ENCODE results near the gene KSR2. TPM values are rescaled to one million over a fixed set of nuclear protein-coding genes. Genes with fewer than 3 reads are reported as not detected.

Gene KSR2
- total RNA-seq, 4 donors from 2014 or later, result under 0.01 to 0.08 (median under 0.01) TPM; not detected in 1

GRCh38 chr12:117688446-117688845 lies 280.3 kb downstream of the KSR2 start:
- 82% methylated on average over 5 of the region's 5 CpGs; no CpG with 5 or more reads in 1 of the 2 donors for WGBS, 2 donors (ENCODE audit: low coverage in 1 of 2)
- no peak for ATAC-seq

DNA sequence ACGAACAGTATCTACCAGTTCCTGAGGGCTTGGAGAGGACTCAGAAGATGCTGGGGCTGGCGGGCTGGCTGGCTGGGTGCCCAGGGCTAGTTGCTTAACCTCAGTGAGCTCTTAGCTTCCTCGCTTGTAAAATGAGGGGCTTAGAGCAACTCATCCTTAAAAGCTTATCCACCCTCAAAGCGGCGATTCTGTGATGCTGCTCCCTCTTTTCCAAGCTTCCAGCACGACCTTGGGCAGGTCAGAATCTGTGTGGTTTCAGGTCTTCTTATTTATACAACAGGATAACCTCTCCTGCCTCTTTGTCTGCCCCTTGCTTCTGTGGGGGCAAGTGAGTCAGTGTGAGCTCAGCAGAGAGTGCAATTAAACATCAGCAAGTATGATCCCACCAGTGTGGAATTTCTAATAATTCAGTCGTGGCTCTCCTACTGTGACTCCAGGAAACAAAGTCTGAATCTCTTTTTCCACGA lies 281.8 kb downstream of the KSR2 start:
- 19 to 24% methylated on average over 6 to 8 of the region's 8 CpGs for WGBS, 2 donors (ENCODE audit: low coverage in 1 of 2)

More at GRCh38 chr12:117688446-117688845, 280.3 kb downstream of the KSR2 start:
- Histone ChIP-seq H3K9me3 (peaks cover 0 to 8% (median 0%) of the 10 kb centered on the region in 3 donors), H3K27ac (no peak overlapping the region), H3K27me3 (peaks cover 25% of the 10 kb centered on the region), H3K4me3 (no peak overlapping the region), H3K36me3 (no peaks in the 10 kb centered on the region), H3K4me1 (no peaks in the 10 kb centered on the region)
- TF ChIP-seq POLR2A (IDR thresholded peaks at IDR 0.05), result no peak

DNA sequence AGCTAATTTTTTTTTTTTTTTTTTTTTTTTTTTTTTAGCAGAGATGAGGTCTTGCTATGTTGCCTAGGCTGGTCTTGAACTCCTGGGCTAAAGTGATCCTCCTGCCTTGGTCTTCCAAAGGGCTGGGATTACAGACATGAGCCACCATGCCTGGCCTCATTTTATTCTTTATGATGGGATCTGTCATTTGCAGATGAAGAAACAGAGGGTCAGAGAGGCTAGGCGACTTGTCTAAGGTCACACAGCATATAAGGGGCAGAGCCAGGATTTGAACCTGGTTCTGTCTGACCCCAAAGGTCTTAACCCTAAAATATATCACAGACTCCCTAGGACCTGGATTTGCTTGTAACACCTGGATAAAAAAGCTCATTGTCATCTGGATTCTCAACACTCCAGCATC lies 282.6 kb downstream of the KSR2 start:
- Histone ChIP-seq H3K4me3 (no peak overlapping the region), H3K27me3 (peaks cover 25% of the 10 kb centered on the region), H3K36me3 (no peaks in the 10 kb centered on the region), H3K9me3 (no peaks in the 10 kb centered on the region), H3K4me1 (no peaks in the 10 kb centered on the region), H3K27ac (no peak overlapping the region)
- no peak for TF ChIP-seq EP300 (IDR thresholded peaks at IDR 0.05)
- TF ChIP-seq POLR2AphosphoS5 (IDR thresholded peaks at IDR 0.05), result no peak
- TF ChIP-seq, protein P1, sequence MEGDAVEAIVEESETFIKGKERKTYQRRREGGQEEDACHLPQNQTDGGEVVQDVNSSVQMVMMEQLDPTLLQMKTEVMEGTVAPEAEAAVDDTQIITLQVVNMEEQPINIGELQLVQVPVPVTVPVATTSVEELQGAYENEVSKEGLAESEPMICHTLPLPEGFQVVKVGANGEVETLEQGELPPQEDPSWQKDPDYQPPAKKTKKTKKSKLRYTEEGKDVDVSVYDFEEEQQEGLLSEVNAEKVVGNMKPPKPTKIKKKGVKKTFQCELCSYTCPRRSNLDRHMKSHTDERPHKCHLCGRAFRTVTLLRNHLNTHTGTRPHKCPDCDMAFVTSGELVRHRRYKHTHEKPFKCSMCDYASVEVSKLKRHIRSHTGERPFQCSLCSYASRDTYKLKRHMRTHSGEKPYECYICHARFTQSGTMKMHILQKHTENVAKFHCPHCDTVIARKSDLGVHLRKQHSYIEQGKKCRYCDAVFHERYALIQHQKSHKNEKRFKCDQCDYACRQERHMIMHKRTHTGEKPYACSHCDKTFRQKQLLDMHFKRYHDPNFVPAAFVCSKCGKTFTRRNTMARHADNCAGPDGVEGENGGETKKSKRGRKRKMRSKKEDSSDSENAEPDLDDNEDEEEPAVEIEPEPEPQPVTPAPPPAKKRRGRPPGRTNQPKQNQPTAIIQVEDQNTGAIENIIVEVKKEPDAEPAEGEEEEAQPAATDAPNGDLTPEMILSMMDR (IDR thresholded peaks at IDR 0.05), result no peak
- no peak for TF ChIP-seq POLR2A (IDR thresholded peaks at IDR 0.05)
- 50 to 60% methylated on average over 1 of the region's 1 CpG for whole genome bisulfite sequencing, 2 donors (ENCODE audit: low coverage in 1 of 2)
- no peak for ATAC-seq

More for the DNA sequence above, 281.8 kb downstream of the KSR2 start:
- Histone ChIP-seq H3K9me3 (no peaks in the 10 kb centered on the region), H3K27me3 (peaks cover 25% of the 10 kb centered on the region), H3K4me1 (no peaks in the 10 kb centered on the region), H3K27ac (no peak overlapping the region), H3K4me3 (no peak overlapping the region), H3K36me3 (no peaks in the 10 kb centered on the region)
- no peak for TF ChIP-seq EP300 (IDR thresholded peaks at IDR 0.05)
- no peak for TF ChIP-seq POLR2A (IDR thresholded peaks at IDR 0.05)
- TF ChIP-seq POLR2AphosphoS5 (IDR thresholded peaks at IDR 0.05), result no peak
- TF ChIP-seq, protein P1 (IDR thresholded peaks at IDR 0.05), result no peak
- peak; percentile 49 for ATAC-seq

DNA sequence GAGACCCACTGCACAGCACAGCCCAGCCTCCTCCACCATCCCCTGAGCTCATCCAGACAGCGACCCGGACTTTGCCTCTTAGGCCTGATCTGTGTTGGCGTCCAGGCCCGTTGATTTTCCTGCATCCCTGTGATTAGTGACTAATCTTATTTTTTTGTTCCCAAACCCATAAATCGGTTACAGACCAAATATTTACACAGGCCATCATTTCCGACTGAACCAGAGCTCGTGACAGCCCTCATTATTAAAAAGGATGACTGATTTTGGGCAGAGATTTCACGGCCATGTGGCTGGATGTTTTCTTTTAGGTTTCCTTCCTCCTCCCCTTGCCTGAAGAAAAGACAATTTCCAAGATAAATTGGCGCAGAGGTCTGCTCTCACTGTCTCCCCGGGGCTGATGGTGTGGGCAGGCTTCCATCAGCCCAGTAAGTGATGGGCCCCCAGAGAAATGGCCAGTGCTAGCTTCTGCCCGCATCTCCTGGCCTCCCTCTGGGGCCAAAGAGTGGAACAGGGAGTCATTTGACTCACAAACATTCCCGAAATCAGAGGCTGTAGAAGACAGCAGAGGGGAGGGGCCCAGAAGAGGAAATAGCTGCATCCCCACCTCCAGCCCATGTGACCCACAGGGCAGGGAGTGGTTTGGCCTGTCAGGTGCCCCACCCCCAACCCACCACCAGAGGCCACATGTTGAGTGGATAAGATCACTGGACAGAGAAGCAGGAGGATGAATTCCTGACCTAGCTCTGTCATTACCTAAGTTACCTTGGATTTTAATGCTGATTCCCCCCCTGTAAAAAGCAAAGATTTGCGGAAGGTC lies 283.5 kb downstream of the KSR2 start:
- H3K27ac ChIP-seq, result peak overlapping the region in 2 of 4 donors; percentile 53 to 58
- ATAC-seq, result peak; percentile 89
- WGBS, 2 donors (ENCODE audit: low coverage in 1 of 2), result 16 to 100% methylated on average over 1 to 10 of the region's 13 CpGs

GRCh38 chr12:117684471-117684870 lies 284.3 kb downstream of the KSR2 start:
- no peaks in the 10 kb centered on the region for H3K9me3 ChIP-seq
- WGBS, 2 donors (ENCODE audit: low coverage in 1 of 2), result 89 to 93% methylated on average over 5 to 6 of the region's 6 CpGs
- H3K27ac ChIP-seq, result peak overlapping the region in 2 of 4 donors; percentile 53 to 58
- ATAC-seq, result no peak
- TF ChIP-seq POLR2AphosphoS5 (IDR thresholded peaks at IDR 0.05), result no peak
- TF ChIP-seq, protein P1 (IDR thresholded peaks at IDR 0.05), result no peak
- no peak for TF ChIP-seq EP300 (IDR thresholded peaks at IDR 0.05)
- no peak for TF ChIP-seq POLR2A (IDR thresholded peaks at IDR 0.05)
- no peaks in the 10 kb centered on the region for H3K4me1 ChIP-seq
- H3K36me3 ChIP-seq, result no peaks in the 10 kb centered on the region
- H3K4me3 ChIP-seq, result no peak overlapping the region
- peaks cover 30% of the 10 kb centered on the region for H3K27me3 ChIP-seq

More for the DNA sequence above, 283.5 kb downstream of the KSR2 start:
- H3K4me1 ChIP-seq, result no peaks in the 10 kb centered on the region
- peaks cover 30% of the 10 kb centered on the region for H3K27me3 ChIP-seq
- H3K4me3 ChIP-seq, result no peak overlapping the region
- H3K36me3 ChIP-seq, result no peaks in the 10 kb centered on the region
- H3K9me3 ChIP-seq, result no peaks in the 10 kb centered on the region
- TF ChIP-seq, protein P1 (IDR thresholded peaks at IDR 0.05), result no peak
- no peak for TF ChIP-seq EP300 (IDR thresholded peaks at IDR 0.05)
- TF ChIP-seq POLR2A (IDR thresholded peaks at IDR 0.05), result no peak
- TF ChIP-seq POLR2AphosphoS5 (IDR thresholded peaks at IDR 0.05), result no peak
